Mucosa of stomach (tissue), 1 donor: ENCODE measurements around the gene ARL4D.
"Not testable (repeated sequence)": the region's sequence is repeated elsewhere in the genome, so short reads cannot be mapped to it uniquely, and the experiment has no call there.

Source experiments
- H3K27me3 ChIP-seq: one replicate; pipeline ENCODE4 v1.7.0; 2013; ENCODE audit warnings: mild to moderate bottlenecking, low read length; ENCODE audit not compliant: control insufficient read depth, insufficient read depth
- H3K36me3 ChIP-seq: one replicate; pipeline ENCODE4 v1.7.0; 2013; ENCODE audit warnings: low read length; ENCODE audit not compliant: control insufficient read depth, insufficient read depth
- H3K4me1 ChIP-seq: one replicate; pipeline ENCODE4 v1.7.0; 2013; ENCODE audit warnings: mild to moderate bottlenecking, low read length; ENCODE audit not compliant: control insufficient read depth, insufficient read depth
- H3K4me3 ChIP-seq: one replicate; pipeline ENCODE4 v1.7.0; 2013; ENCODE audit warnings: low read length
- H3K9ac ChIP-seq: one replicate; pipeline ENCODE4 v1.7.0; 2013; ENCODE audit warnings: mild to moderate bottlenecking, low read length, moderate library complexity
- H3K9me3 ChIP-seq: one replicate; pipeline ENCODE4 v1.7.0; 2013; ENCODE audit warnings: mild to moderate bottlenecking, low read length, moderate library complexity; ENCODE audit not compliant: control insufficient read depth
- donor health status: Pancreatic carcinoma.

Gene ARL4D

GRCh38 chr17:43403846-43404245, 5.1 kb downstream of the ARL4D start:
- Histone ChIP-seq H3K4me3 (no peak overlapping the region), H3K4me1 (no peaks in the 10 kb centered on the region), H3K36me3 (no peaks in the 10 kb centered on the region), H3K27me3 (no peaks in the 10 kb centered on the region), H3K9ac (no peak overlapping the region), H3K9me3 (no peaks in the 10 kb centered on the region)

GRCh38 chr17:43405861-43406260, 7.1 kb downstream of the ARL4D start:
- Histone ChIP-seq H3K36me3 (no peaks in the 10 kb centered on the region), H3K9me3 (no peaks in the 10 kb centered on the region), H3K9ac (no peak overlapping the region), H3K4me1 (no peaks in the 10 kb centered on the region), H3K4me3 (no peak overlapping the region), H3K27me3 (no peaks in the 10 kb centered on the region)

GRCh38 chr17:43406676-43407645, 8.2 kb downstream of the ARL4D start:
- H3K36me3 ChIP-seq = no peaks in the 10 kb centered on the region
- no peaks in the 10 kb centered on the region for H3K9me3 ChIP-seq
- no peaks in the 10 kb centered on the region for H3K4me1 ChIP-seq
- H3K9ac ChIP-seq = no peak overlapping the region
- no peak overlapping the region for H3K4me3 ChIP-seq
- H3K27me3 ChIP-seq = no peaks in the 10 kb centered on the region

GRCh38 chr17:43409131-43409530, 10.3 kb downstream of the ARL4D start:
- Histone ChIP-seq H3K36me3 (no peaks in the 10 kb centered on the region), H3K9ac (no peak overlapping the region), H3K27me3 (no peaks in the 10 kb centered on the region), H3K9me3 (no peaks in the 10 kb centered on the region), H3K4me1 (no peaks in the 10 kb centered on the region), H3K4me3 (no peak overlapping the region)

- H3K4me3 ChIP-seq = no peak overlapping the region
These were observed 12.0 kb downstream of the ARL4D start for GRCh38 chr17:43410557-43411368.

GRCh38 chr17:43411369-43411677, 12.5 kb downstream of the ARL4D start:
- no peaks in the 10 kb centered on the region for H3K4me1 ChIP-seq

More at GRCh38 chr17:43410557-43411368, 12.0 kb downstream of the ARL4D start:
- Histone ChIP-seq H3K9me3 (no peaks in the 10 kb centered on the region), H3K36me3 (no peaks in the 10 kb centered on the region), H3K27me3 (no peaks in the 10 kb centered on the region), H3K4me1 (no peaks in the 10 kb centered on the region), H3K9ac (no peak overlapping the region)

GRCh38 chr17:43411749-43412148, 13.0 kb downstream of the ARL4D start:
- no peaks in the 10 kb centered on the region for H3K27me3 ChIP-seq
- H3K9me3 ChIP-seq = no peaks in the 10 kb centered on the region
- H3K36me3 ChIP-seq = no peaks in the 10 kb centered on the region
- H3K4me3 ChIP-seq = no peak overlapping the region
- no peak overlapping the region for H3K9ac ChIP-seq
- no peaks in the 10 kb centered on the region for H3K4me1 ChIP-seq

More at GRCh38 chr17:43411369-43411677, 12.5 kb downstream of the ARL4D start:
- H3K36me3 ChIP-seq = no peaks in the 10 kb centered on the region
- no peak overlapping the region for H3K4me3 ChIP-seq
- H3K9me3 ChIP-seq = no peaks in the 10 kb centered on the region
- H3K27me3 ChIP-seq = no peaks in the 10 kb centered on the region
- no peak overlapping the region for H3K9ac ChIP-seq

- H3K9me3 ChIP-seq = no peaks in the 10 kb centered on the region
- no peaks in the 10 kb centered on the region for H3K27me3 ChIP-seq
- H3K4me1 ChIP-seq = no peaks in the 10 kb centered on the region
- no peaks in the 10 kb centered on the region for H3K36me3 ChIP-seq
- H3K9ac ChIP-seq = no peak overlapping the region
- H3K4me3 ChIP-seq = no peak overlapping the region
These were observed 13.4 kb downstream of the ARL4D start for GRCh38 chr17:43412166-43412565.

GRCh38 chr17:43416998-43417890, 18.5 kb downstream of the ARL4D start:
- Histone ChIP-seq H3K4me1 (peaks cover 4% of the 10 kb centered on the region), H3K4me3 (no peak overlapping the region)

GRCh38 chr17:43418441-43419374, 19.9 kb downstream of the ARL4D start:
- no peaks in the 10 kb centered on the region for H3K9me3 ChIP-seq

More at GRCh38 chr17:43416998-43417890, 18.5 kb downstream of the ARL4D start:
- Histone ChIP-seq H3K9me3 (no peaks in the 10 kb centered on the region), H3K9ac (peak overlapping the region; percentile 29), H3K27me3 (no peaks in the 10 kb centered on the region), H3K36me3 (no peaks in the 10 kb centered on the region)

GRCh38 chr17:43419375-43419882, 20.6 kb downstream of the ARL4D start:
- not testable (repeated sequence) for H3K36me3 ChIP-seq, H3K4me1 ChIP-seq, H3K4me3 ChIP-seq, H3K9me3 ChIP-seq, H3K9ac ChIP-seq, H3K27me3 ChIP-seq

More at GRCh38 chr17:43418441-43419374, 19.9 kb downstream of the ARL4D start:
- no peaks in the 10 kb centered on the region for H3K27me3 ChIP-seq
- H3K9ac ChIP-seq = no peak overlapping the region
- H3K4me3 ChIP-seq = no peak overlapping the region
- H3K36me3 ChIP-seq = no peaks in the 10 kb centered on the region
- peaks cover 4% of the 10 kb centered on the region for H3K4me1 ChIP-seq
